Neural crest cell (in vitro differentiated cells): Measurements from ENCODE around the gene UMAD1. TPM values are rescaled to one million over a fixed set of nuclear protein-coding genes. Genes with fewer than 3 reads are reported as not detected.

Experiments used
- DNase-seq: peaks from one replicate; pipeline ENCODE4 v3.0.0; 2021; ENCODE audit warnings: low read depth, mixed read lengths, low spot score
- H3K27ac Mint-ChIP-seq: one replicate; pipeline ENCODE4 v1.8.0; 2021; ENCODE audit warnings: mild to moderate bottlenecking, mixed read lengths; ENCODE audit not compliant: unreplicated experiment
- H3K27me3 Mint-ChIP-seq: 2 replicates; pipeline ENCODE4 v1.8.0; 2021; ENCODE audit warnings: low read depth, mild to moderate bottlenecking, mixed read lengths
- H3K36me3 Mint-ChIP-seq: 2 replicates; pipeline ENCODE4 v1.8.0; 2021; ENCODE audit warnings: low read depth, mild to moderate bottlenecking, mixed read lengths
- H3K4me1 Mint-ChIP-seq: 2 replicates; pipeline ENCODE4 v1.8.0; 2021; ENCODE audit warnings: mixed read lengths
- H3K4me3 Mint-ChIP-seq: one replicate; pipeline ENCODE4 v1.8.0; 2021; ENCODE audit warnings: mild to moderate bottlenecking, mixed read lengths
- H3K9me3 Mint-ChIP-seq: 2 replicates; pipeline ENCODE4 v1.8.0; 2021; ENCODE audit warnings: mixed read lengths
- total RNA-seq: library from RNA; stranded (reverse); gene quantifications from 2 replicates; pipeline ENCODE4 v1.2.1, GENCODE V29; 2021
- TF ChIP-seq, protein P1 (sequence below): fragments of 200-600 bp; sonication (generic); conservative IDR thresholded peaks from 2 replicates; pipeline ENCODE4 v1.5.0; 2021; ENCODE audit warnings: antibody characterized with exemption, mild to moderate bottlenecking

The UMAD1 gene
- total RNA-seq, 1 donor from 2014 or later, result 9.8 TPM

DNA sequence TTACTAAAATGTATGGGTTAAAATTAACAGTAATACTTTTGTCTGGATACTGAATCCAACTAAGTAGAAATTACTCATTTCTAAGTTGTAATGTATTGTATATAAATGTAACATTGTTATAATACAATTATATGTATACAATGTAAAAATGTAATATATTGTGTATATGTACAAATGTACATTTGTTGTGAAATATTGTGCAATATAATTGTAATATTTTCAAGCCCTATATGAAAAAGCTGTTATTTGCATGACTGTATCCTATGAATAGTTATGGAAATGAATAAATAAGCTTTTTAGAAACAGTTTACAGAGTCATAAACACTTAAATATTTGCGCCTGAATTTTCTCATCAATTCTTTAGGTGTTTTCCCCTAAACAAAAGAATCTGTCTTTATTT lies 20.3 kb upstream of the UMAD1 start:
- Mint-ChIP-seq H3K9me3 (no peaks in the 10 kb centered on the region), H3K36me3 (no peaks in the 10 kb centered on the region), H3K27ac (no peak overlapping the region), H3K4me1 (no peaks in the 10 kb centered on the region), H3K4me3 (no peak overlapping the region), H3K27me3 (no peaks in the 10 kb centered on the region)
- DNase-seq, result no peak
- TF ChIP-seq, protein P1, sequence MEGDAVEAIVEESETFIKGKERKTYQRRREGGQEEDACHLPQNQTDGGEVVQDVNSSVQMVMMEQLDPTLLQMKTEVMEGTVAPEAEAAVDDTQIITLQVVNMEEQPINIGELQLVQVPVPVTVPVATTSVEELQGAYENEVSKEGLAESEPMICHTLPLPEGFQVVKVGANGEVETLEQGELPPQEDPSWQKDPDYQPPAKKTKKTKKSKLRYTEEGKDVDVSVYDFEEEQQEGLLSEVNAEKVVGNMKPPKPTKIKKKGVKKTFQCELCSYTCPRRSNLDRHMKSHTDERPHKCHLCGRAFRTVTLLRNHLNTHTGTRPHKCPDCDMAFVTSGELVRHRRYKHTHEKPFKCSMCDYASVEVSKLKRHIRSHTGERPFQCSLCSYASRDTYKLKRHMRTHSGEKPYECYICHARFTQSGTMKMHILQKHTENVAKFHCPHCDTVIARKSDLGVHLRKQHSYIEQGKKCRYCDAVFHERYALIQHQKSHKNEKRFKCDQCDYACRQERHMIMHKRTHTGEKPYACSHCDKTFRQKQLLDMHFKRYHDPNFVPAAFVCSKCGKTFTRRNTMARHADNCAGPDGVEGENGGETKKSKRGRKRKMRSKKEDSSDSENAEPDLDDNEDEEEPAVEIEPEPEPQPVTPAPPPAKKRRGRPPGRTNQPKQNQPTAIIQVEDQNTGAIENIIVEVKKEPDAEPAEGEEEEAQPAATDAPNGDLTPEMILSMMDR, result no peak

DNA sequence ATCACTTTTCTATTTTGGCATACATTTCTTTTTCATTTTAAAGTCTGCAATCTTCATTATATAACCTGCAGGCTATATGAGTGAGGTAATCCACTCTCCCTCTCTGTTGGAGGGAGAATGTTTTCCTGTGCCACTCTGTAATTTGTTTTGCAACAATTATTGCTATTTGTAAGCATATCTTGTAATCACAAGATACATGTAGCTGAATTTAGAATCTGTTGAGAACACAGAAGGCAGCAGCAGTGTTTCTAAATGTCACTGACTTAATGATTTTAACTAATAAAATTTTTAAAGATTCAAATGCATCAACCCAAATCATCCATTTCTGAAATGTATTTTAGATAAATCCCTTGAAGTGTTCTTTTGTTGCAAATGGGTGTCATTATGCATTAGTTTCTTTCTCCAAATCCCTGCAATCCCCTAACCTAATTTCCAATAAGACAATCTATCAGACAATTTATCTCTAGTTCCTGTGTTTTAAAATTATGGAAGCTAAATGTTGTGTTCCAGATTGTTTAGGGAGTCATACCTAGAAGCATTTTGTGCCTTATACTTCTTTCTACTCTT lies 19.8 kb upstream of the UMAD1 start:
- DNase-seq, result no peak
- no peak overlapping the region for H3K27ac Mint-ChIP-seq
- TF ChIP-seq, protein P1, result no peak
- no peaks in the 10 kb centered on the region for H3K27me3 Mint-ChIP-seq
- no peaks in the 10 kb centered on the region for H3K4me1 Mint-ChIP-seq
- H3K36me3 Mint-ChIP-seq, result no peaks in the 10 kb centered on the region
- H3K9me3 Mint-ChIP-seq, result no peaks in the 10 kb centered on the region
- no peak overlapping the region for H3K4me3 Mint-ChIP-seq

DNA sequence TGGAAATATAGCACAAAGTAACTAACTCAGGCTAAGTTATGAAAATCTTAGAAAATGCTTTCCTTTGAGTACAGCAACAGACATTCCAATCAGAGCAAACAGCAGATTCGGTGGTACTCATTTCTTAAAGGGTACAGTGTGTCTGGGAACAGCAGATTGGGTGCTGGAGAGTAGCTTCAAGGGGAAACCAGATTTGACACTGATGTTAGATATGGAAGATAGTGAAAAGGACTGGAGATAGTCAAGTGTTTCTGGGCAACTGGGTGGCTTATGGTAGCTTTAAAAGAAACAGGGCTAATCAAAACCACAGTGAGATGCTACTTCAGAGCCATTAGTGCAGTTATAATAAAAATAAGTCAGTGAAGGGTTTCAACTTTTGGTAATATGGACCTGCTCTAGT lies 12.1 kb upstream of the UMAD1 start:
- Mint-ChIP-seq H3K4me3 (no peak overlapping the region), H3K36me3 (peaks cover 8% of the 10 kb centered on the region), H3K27me3 (no peaks in the 10 kb centered on the region), H3K4me1 (no peaks in the 10 kb centered on the region), H3K9me3 (peaks cover 14% of the 10 kb centered on the region), H3K27ac (no peak overlapping the region)
- TF ChIP-seq, protein P1, result no peak
- DNase-seq, result no peak

DNA sequence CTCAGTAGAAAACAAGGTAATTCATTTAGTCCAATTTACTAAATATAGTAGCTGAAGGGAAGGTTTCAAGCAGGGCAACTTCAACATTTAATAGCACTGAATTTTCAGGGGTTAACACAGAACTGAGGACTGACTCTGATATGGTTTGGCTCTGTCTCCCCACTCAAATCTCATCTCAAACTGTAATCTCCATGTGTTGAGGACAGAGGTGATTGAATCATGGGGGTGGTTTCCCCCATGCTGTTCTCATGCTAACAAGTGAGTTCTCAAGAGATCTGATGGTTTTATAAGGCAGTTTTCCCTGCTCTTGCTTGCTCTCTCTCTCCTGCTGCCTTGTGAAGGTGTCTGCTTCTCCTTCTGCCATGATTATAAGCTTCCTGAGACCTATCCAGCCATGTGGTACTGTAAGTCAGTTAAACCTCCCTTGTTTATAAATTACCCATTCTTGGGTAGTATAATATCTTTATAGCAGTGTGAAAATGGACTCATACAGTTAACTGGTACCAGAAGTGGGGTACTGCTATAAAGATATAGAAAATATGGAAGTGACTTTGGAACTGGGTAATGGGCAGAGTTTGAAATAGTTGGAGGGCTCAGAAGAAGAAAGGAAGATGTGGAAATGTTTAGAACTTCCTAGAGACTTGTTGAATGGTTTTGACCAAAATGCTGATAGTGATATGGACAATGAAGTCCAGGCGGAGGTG lies 9.8 kb upstream of the UMAD1 start:
- H3K9me3 Mint-ChIP-seq, result peaks cover 14% of the 10 kb centered on the region
- TF ChIP-seq, protein P1, result no peak
- no peaks in the 10 kb centered on the region for H3K27me3 Mint-ChIP-seq
- peaks cover 9% of the 10 kb centered on the region for H3K36me3 Mint-ChIP-seq
- no peaks in the 10 kb centered on the region for H3K4me1 Mint-ChIP-seq
- DNase-seq, result no peak
- H3K27ac Mint-ChIP-seq, result no peak overlapping the region
- H3K4me3 Mint-ChIP-seq, result no peak overlapping the region

DNA sequence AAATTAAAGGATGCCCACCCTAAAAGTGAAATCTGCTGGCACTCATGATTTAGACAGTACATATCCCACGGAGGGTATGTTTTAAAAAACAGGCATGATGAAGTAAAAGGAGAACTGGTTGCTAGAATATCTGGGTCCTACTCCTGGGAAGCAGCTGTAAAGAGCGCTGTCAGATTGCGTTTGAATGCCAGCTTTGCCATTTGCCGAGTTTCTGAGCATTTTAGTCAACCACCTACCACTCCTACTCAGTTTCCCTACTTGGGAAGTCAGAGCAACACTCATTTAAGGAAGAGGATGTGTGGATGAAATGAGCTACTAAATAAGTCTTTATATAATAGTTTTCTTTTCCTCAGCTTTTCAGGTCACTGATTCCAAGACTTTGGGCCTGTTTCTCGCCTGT lies 1.1 kb upstream of the UMAD1 start:
- H3K4me3 Mint-ChIP-seq, result peak overlapping the region; percentile 93
- TF ChIP-seq, protein P1, result no peak
- peaks cover 38% of the 10 kb centered on the region for H3K4me1 Mint-ChIP-seq
- H3K9me3 Mint-ChIP-seq, result no peaks in the 10 kb centered on the region
- peaks cover 9% of the 10 kb centered on the region for H3K36me3 Mint-ChIP-seq
- peak overlapping the region; percentile 98 for H3K27ac Mint-ChIP-seq
- no peak for DNase-seq
- H3K27me3 Mint-ChIP-seq, result no peaks in the 10 kb centered on the region
